ENCODE data around the gene ABCA3.
A peak's percentile ranks its signal among the peaks of the same experiment; 100 is the strongest.
"Not testable (repeated sequence)": the region's sequence is repeated elsewhere in the genome, so short reads cannot be mapped to it uniquely, and the experiment has no call there.

ABCA3 gene

DNA sequence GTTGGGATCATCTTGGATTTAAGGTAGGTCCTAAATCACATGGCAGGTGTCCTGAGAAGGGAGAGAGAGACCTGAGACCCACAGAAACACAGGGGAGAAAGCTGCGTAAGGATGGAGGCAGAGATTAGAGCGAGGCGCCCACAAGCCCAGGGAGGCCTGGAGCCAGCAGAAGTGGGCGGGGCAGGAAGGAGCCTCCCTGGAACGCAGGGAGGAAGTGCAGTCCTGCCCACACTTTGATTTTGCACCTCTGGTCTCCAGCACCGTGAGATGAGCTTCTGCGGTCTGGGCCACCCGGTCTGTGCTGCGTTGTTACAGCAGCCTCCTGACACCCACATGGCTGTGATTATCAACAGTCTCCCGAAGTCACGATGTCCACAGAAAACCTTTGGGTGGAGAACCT, 97.9 kb downstream of the ABCA3 start:
- Histone ChIP-seq H3K4me3 (no peak overlapping the region), H3K27ac (no peak overlapping the region)
- DNase-seq (ENCODE audit: low spot score) = no peak
- TF ChIP-seq, protein P1, sequence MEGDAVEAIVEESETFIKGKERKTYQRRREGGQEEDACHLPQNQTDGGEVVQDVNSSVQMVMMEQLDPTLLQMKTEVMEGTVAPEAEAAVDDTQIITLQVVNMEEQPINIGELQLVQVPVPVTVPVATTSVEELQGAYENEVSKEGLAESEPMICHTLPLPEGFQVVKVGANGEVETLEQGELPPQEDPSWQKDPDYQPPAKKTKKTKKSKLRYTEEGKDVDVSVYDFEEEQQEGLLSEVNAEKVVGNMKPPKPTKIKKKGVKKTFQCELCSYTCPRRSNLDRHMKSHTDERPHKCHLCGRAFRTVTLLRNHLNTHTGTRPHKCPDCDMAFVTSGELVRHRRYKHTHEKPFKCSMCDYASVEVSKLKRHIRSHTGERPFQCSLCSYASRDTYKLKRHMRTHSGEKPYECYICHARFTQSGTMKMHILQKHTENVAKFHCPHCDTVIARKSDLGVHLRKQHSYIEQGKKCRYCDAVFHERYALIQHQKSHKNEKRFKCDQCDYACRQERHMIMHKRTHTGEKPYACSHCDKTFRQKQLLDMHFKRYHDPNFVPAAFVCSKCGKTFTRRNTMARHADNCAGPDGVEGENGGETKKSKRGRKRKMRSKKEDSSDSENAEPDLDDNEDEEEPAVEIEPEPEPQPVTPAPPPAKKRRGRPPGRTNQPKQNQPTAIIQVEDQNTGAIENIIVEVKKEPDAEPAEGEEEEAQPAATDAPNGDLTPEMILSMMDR (IDR thresholded peaks at IDR 0.05) = no peak

DNA sequence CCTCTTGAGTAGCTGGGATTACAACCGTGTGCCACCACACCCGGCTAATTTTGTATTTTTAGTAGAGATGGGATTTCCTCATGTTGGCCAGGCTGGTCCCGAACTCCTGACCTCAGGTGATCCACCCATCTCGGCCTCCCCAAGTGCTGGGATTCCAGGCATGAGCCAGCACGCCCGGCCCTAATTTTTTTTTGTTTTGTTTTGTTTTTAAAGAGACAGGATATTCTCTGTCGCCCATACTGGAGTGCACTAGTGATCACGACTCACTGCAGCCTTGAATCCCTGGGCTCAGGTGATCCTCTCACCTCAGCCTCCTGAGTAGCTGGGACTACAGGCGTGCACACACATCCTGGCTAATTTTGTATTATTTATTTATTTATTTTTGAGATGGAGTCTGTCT, 100.2 kb downstream of the ABCA3 start:
- not testable (repeated sequence) for H3K27ac ChIP-seq; H3K4me3 ChIP-seq; DNase-seq (ENCODE audit: low spot score)

DNA sequence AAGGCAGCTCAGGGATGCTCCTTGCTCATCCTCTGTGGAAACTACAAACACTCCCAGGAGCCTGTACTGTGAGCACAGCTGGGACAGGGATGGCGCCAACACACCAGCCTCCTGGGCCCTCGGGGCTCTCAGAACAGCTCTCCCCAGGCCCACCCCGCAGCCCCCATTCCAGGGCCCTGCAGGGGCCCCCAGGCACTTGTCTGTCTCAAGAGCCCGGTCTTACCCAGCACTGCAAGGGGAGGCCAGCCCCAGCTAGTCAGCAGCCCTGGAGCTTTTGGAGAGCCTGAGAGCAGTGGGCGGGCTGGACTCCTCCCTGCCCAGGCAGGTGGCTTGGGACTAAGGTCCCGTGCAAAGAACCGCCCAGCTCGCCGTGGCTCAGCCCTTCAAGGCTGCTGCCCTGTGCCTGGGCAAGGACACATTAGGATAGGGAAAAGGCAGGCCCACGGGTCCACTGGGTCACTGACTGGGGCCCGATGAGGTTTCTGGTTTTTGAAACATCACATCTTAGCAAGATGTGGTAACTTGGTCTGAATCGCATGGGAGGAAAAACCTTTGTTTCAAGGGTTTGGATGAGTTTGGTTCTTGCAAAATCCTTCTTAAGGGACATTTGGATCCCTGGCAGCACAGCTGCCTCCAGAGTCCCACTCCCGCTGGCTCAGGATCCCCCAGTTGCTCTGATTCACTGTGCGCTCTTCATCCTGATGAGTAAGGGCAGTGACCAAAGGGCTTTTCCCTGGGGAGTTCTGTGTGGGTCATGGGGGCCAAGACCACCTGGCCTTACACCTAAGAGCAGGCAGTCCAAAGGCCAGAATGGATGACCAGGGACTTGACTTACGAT, 101.5 kb downstream of the ABCA3 start:
- Histone ChIP-seq H3K27ac (peak overlapping the region in 1 of 2 donors; percentile 41), H3K4me3 (no peak overlapping the region)
- TF ChIP-seq, protein P1 (IDR thresholded peaks at IDR 0.05) = no peak
- peak; percentile 72 for DNase-seq (ENCODE audit: low spot score)

DNA sequence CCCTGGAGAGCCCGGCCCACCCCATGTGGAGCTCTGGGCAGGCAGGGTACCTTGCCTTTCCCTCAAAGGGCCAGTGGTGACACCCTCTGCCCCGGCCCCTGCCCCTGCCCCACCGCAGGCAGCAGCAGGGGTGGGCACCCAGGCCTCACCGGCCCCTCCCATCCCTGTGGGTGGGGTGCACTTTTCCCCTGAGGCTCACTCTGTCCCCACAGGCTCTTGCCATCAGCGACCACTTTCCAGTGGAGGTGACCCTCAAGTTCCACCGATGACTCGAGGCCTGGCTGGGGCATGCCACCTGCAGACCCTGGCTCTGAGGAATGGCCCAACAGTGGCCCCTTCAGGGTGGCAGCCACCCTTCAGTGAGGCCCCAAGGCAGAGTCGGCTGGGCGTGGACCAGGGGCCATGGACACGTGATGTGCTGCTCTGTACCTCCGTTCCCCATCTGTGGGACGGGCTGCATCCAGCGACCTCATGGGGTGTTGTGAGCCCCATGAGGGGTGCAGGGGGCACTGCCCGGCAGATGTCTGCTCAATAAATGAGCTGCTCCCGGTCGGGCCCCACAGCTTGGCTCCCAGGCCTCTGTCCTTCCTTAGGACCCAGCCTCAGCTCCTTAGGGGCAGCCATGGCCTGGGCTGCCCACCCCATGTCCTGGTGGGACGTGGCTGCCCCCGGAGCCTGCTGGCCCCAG, 102.2 kb downstream of the ABCA3 start:
- peak; percentile 72 for DNase-seq (ENCODE audit: low spot score)
- TF ChIP-seq, protein P1 (IDR thresholded peaks at IDR 0.05) = no peak
- no peak overlapping the region for H3K27ac ChIP-seq
- H3K4me3 ChIP-seq = no peak overlapping the region

DNA sequence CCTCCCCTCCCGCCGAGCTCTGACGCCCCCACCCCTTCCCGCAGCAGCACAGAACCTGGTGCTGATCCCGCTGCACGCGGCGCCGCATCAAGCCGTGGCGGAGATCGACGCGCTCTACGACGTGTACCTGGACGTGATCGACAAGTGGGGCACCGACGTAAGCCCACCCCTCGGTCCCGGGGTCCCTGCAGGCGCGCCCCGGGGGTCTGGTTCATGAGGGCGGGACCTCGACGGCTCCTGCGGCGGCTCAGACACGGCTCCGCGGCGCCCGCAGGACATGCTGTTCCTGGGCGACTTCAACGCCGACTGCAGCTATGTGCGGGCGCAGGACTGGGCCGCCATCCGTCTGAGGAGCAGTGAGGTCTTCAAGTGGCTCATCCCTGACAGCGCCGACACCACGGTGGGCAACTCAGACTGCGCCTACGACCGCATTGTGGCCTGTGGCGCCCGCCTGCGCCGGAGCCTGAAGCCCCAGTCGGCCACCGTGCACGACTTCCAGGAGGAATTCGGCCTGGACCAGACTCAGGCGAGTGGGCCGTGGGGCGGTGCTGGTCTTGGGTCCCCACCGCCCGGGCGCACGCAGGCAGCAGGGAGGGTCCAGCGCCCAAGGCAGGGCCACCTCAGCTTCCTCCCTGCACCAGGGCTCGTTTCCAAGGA, 102.9 kb downstream of the ABCA3 start:
- Histone ChIP-seq H3K4me3 (peak overlapping the region; percentile 62), H3K27ac (no peak overlapping the region)
- DNase-seq (ENCODE audit: low spot score) = no peak
- TF ChIP-seq, protein P1 (IDR thresholded peaks at IDR 0.05) = no peak

DNA sequence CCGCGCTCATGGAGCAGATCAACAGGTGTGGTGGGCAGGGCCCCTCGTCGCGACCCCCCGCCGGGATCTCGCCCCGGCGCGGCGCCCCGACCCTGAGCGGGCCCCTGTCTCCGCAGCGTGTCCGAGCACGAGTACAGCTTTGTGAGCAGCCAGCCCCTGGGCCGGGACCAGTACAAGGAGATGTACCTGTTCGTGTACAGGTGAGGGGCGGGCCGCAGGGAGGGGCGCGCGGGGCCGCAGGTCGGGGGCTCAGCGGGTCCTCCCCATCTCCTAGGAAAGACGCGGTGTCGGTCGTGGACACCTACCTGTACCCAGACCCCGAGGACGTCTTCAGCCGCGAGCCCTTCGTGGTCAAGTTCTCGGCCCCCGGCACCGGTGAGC, 103.4 kb downstream of the ABCA3 start:
- Histone ChIP-seq H3K27ac (no peak overlapping the region), H3K4me3 (peak overlapping the region; percentile 62)
- TF ChIP-seq, protein P1 (IDR thresholded peaks at IDR 0.05) = no peak
- DNase-seq (ENCODE audit: low spot score) = no peak

DNA sequence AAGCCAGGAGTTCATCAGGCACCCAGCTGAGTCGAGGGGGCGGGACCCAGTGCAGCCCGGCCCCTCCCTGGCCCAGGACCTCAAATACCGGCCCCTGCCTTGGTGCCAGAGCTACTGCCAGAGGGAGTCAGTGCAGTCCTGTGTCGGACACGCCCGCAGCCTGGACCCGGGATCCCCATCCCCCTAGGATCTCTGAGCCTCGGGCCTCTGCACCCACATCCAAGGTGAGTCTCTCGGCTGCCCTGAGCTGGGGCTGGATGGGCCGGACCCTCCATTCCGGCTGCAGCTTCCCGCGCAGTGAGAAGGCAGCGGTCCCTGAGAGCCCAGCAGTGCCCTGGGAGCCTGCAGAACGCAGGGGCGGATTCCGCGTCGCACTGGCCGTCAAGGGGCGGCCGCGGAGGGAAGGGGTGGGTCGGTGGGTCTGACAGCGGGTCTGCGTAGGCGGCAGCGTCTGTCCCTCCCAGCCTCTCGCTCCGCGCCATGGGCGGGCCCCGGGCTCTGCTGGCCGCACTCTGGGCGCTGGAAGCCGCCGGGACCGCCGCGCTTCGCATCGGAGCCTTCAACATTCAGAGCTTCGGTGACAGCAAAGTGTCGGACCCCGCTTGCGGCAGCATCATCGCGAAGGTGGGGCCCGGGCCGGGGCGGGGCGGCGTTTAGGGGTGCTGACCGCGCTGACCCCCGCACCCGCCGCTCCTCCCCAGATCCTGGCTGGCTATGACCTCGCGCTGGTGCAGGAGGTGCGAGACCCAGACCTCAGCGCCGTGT, 104.0 kb downstream of the ABCA3 start, which contains the start of gene DNASE1L2:
Gene DNASE1L2, plus strand, starts transcription at position 108 of the 765 bp plus-strand sequence. Its CDS starts 373 bp downstream, at position 481.
- TF ChIP-seq, protein P1 (IDR thresholded peaks at IDR 0.05) = no peak
- H3K27ac ChIP-seq = no peak within 1 kb of the TSS
- DNase-seq (ENCODE audit: low spot score) = no peak
- peak within 1 kb of the TSS; percentile 62 for H3K4me3 ChIP-seq

Measured in coronary artery (tissue), 2 donors.